ENCODE measurements around the gene ACTRT2.

- TF ChIP-seq POLR2AphosphoS5 (IDR thresholded peaks at IDR 0.05; ENCODE audit: low read depth, low read length) (no peak), CTCF (IDR thresholded peaks at IDR 0.05) (no peak), IRF3 (IDR thresholded peaks at IDR 0.05; ENCODE audit: low read depth, low read length) (no peak), REST (IDR thresholded peaks at IDR 0.05; ENCODE audit: low read depth, low read length) (no peak), SIN3A (IDR thresholded peaks at IDR 0.05; ENCODE audit: borderline replicate concordance, low read depth, low read length) (no peak), JUND (IDR thresholded peaks at IDR 0.05) (no peak), CHD2 (IDR thresholded peaks at IDR 0.05; ENCODE audit: low read length, partially characterized antibody) (no peak), RAD21 (IDR thresholded peaks at IDR 0.05; ENCODE audit: low read length) (no peak)
Observed at GRCh38 chr1:3040004-3040403, 18.7 kb downstream of the ACTRT2 start.

Data from SK-N-SH (cell line).